Hematopoietic multipotent progenitor cell treated with erythropoietin and hydrocortisone succinate and interleukin-3 and kit ligand, for 17 days (in vitro differentiated cells): ENCODE measurements around the gene NDUFS5.
"Not testable (repeated sequence)": the region's sequence is repeated elsewhere in the genome, so short reads cannot be mapped to it uniquely, and the experiment has no call there.

Source experiments
- DNase-seq: peaks from one replicate; pipeline ENCODE4 v3.0.0-alpha.2; 2015; ENCODE audit warnings: low spot score

The NDUFS5 gene

DNA sequence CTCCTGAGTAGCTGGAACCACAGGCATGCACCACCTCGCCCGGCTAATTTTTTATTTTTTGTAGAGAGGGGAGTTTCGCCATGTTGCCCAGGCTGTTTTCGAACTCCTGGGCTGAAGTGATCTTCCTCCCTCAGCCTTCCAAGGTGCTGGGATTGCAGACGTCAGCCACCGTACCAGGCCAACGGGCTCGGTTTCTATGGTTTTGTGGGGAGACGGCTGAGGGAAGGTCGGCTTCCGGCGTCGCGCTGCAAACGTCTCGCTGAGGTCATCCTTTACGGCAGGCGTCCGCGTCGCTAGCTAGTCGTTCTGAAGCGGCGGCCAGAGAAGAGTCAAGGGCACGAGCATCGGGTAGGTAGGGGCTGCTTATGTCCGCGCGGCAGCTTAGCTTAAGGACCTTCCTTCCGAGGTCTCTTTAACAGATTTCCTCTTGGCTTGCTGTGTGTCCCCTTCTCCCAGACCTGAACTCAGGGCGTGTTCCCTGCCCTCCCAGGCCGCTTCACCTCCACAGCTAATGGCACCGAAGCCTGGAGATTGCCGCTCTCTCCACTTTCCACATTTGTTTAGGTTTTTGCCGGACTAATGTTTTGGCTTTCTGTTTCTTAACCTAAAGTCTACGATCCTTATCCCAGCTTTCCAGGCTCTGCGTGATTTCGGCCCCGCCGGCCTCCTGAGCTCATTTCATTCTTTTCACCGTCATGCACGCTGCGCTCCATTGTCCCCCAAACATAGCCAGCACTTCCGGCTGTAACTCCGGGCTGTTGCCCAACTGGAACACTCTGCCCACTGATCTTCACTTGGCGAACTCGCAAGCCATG, at the start of gene NDUFS5:
Gene NDUFS5 (plus strand): TSS at position 300 of the 815 bp plus-strand sequence. CDS start 2,375 bp downstream, outside the sequence.
- peak; percentile 58 for DNase-seq

DNA sequence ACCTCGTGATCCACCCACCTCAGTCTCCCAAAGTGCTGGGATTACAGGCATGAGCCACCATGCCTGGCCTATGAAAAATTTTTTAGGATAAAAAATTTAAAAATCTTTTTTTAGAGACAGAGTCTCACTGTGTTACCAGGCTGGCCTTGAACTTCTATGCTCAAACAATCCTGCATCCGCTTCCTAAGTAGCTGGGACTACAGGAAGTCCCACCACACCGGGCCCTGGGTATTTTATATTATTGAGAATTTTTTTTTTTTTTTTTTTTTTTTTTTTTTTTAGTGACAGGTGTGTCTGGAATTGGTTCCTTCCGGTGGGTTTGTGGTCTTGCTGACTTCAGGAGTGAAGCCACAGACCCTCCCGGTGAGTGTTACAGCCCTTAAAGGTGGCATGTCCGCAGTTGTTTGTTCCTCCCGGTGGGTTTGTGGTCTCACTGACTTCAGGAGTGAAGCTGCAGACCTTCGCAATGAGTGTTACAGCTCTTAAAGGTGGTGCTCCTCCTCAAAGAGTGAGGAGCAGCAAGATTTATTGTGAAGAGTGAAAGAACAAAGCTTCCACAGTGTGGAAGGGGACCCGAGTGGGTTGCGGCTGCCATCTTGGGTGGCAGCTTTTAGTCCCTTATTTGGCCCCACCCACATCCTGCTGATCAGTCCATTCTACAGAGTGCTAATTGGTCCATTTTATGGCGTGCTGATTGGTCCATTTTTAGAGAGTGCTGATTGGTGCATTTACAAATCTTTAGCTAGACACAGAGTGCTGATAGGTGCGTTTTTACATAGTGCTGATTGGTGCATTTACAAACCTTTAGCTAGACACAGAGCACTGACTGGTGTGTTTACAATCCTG, 48.5 kb upstream of the NDUFS5 start:
- not testable (repeated sequence) for DNase-seq

DNA sequence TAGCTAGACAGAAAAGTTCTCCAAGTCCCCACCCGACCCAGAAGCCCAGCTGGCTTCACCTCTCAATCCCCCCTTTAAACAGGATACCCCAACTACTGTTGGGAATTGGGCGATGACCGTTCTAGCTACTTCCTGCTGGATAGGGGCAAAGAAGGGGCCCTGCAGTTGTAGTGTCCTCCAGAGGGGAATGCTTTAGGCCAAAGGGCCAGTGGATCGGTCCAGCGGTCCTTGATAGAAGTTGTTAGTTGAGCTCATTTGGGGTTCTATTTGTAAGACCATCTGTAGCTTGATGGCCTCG, 48.0 kb upstream of the NDUFS5 start:
- DNase-seq: not testable (repeated sequence)

DNA sequence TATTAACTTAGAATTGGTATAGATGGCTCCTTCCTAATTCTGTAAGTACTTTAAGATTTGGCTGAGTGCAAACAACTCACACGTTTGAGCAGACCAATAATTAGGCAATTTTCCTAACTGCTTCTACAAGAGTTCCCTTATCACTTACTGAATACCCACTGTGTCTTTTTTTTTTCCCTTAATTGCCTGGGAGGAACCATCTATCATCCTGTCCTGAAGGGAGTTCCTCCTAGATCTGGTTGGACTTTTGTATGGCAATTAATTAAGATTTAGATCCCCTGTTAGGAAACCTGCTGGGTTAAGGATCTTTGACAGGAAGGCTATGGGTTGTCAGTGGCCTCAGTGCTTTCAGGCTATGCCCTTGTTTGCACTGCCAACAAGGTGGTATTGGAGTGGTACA, 46.8 kb upstream of the NDUFS5 start:
- DNase-seq: not testable (repeated sequence)

DNA sequence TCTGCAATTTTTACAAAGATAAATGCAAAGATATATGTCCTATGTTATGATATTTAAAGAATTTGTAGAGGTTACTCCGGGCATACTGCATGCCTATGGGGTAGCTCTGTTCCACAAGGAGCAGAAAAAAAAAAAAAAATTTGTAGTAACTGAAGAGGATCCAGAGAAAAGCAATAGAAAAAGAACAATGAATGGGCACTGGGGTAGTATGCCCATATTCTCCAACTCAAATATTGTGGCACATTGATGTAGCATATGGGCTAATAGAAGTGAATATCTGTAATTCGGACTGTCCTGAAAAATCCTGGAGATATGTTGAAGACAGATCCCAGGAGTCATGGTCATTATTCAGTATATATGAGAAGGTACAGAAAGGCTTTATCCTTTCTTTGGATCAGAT, 36.2 kb upstream of the NDUFS5 start:
- DNase-seq: no peak

DNA sequence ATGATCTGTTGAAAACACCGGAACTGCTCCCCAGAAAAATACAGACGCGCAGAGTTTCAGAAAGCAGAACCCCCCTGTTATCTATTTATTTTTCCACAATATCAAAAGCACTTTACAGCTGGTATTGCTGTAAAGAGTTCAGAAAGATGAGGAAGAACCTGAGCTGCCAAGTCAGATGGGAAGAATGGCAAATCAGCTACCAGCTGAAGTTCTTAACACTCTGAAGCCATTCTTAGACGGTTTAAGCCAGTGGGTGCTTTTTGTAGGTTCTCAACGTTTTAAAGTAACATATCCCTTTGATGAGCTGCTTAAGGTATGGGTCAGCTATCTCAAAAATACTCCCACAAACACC, 35.8 kb upstream of the NDUFS5 start:
- no peak for DNase-seq

DNA sequence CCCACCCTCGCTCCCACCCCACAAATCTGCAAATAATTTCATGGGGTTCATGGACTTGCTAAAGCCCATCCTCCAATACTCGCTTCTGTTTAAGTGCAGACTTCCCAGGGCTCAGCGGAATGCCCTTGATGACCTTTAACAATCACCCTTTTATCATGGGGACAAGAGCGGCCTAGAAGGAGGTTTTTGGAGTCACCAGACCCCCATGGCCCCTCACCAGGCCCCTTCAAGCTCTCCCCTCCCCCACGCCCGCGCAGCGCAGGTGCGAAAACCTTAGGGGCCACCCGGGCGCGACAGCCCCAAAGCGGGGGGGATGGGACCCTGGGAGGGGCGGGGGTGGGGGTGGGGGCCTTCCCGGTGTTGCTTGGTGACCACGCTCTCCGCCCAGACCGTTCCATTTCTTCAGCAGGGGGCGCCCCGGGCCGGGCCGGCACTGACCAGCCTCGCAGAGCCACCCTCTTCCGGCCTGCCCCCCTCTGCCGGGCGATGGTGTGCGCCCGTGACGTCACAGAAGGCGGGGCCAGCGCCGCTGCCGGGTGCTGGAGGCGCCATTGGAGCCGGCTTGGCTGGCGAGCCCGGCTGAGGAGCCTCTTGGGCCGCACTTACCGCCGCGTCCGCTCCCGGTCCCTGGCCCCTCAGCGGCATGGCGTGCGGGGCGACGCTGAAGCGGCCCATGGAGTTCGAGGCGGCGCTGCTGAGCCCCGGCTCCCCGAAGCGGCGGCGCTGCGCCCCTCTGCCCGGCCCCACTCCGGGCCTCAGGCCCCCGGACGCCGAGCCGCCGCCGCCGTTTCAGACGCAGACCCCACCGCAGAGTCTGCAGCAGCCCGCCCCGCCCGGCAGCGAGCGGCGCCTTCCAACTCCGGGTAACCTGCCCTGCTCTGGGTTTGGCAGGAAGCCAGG, 35.2 kb upstream of the NDUFS5 start, which contains the start of gene AKIRIN1:
Gene AKIRIN1 (plus strand): TSS at position 539 of the 900 bp plus-strand sequence. CDS start 105 bp downstream, at position 644.
- DNase-seq: peak; percentile 96

DNA sequence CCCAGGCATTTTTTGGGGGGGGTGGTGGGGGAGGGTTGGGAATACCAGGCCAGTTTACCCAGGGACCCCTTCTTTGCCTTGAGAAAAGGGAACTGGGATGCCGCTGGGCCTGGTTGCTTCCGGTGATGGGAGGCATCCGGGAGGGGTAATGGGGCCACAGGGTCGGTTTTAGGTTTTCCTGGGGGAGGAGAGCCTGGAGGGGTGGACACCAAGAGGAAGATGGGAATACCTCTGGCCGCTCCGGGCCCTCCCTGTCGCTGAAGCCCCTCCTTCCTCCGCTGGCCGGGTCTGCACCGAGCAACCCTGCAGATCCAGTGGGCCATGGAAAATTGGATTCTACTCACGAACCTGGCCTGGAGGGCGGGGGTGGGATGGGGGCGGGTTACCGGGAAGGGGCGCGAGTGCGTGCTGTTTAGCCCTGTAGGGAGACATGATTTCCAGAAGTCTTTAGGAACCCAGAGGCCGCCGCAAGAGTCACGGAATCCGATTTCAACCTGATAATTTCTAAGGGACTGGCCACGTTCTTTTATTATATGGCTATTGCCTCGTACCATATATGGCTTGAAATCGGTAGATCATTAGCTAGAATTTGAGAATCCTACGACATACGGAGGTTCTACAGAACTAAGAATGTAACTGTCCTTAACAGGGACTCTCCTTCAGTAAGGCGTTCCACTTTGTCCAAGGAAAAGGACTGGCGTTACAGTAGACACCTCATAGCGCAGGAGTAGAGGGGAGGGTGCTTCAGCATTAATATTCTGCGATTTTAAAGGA, 34.3 kb upstream of the NDUFS5 start:
- peak; percentile 36 for DNase-seq

DNA sequence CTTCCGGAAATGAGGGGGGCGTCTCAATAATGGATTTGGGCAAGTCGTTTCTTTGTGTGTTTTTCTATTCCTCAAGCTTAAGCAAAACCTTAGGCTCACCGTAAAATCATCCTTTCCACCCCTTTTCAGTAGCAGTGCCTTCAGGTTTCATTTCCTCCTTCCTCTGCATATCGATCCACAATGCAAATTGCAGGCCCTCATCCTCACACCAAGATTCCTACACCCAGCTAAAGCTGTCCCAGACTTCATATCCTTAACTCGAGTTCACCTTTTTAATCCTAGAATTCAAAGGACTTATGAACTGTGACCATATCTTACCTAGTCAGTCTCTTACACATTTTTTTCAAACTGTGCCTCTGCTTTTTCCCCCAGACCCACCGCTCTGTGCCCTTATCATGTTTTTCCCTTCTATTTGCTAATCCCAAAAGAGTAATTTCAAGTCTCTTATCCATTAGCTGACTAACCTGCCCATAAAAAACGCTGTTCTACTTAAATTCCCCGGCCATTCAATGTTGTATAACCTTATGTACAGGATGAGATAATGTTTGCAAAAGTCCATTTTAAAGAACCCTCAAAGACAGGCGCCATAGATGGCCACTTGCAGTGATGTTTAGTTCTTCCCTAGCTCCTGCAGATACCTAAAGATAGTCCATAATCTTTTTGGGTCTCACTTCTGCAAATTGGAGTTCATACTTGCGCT, 33.6 kb upstream of the NDUFS5 start:
- DNase-seq: no peak

DNA sequence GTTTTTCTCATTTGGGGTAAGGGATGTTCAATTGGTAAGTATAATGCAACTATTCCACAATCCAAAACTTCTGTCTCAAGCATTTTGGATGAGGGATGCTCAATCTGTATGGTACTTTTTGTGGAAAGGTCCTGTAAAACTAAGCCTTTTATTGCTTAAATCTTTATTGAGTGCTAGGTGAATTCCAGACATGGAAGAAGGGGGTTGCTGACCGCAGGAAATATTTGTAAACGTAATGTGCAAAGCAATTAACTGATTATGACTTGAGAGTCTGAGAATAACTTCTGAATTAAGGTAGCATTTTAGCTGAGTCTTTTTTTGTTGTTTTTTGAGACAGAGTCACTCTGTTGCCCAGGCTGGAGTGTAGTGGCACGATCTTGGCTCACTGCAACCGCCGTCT, 32.0 kb upstream of the NDUFS5 start:
- no peak for DNase-seq

DNA sequence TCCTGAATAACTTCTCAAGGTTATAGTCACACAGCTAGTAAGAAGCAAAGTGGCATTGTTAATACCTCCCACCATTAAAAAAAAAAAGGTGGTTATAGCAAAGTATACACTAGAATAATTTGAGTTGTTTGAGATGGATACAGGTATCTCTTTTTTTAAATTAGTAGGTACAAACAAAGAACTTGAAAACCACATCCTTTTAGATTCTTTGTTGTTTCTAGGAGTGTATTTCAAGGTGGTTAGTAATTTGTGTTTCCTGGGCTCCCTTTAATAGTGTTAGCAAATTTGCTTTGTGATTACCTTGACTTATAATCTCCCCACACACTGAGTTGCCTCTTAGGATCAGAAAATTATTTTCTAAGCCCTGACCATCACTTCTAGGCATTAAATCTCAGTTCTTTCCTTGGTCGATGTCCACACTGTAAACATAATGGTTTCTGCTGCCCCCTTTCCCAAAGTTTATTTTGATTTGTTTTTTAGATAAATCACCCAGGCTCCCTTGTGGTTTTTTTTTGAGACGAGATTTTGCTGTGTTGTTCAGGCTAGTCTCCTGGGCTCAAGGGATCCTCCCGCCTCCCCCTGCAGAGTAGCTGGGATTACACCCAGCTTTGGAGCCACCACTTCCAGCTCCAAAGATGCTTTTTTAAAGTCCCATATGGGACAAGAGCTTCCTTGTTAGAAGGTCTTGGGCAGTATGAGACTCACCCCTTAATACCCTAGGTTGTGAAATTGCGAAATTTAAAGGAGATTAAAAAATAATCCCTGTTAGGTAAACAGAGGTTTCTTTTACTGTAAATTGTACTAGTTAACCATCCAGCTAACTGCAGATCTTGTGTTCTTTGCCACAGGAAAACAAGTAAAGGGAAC, 28.9 kb upstream of the NDUFS5 start:
- no peak for DNase-seq

DNA sequence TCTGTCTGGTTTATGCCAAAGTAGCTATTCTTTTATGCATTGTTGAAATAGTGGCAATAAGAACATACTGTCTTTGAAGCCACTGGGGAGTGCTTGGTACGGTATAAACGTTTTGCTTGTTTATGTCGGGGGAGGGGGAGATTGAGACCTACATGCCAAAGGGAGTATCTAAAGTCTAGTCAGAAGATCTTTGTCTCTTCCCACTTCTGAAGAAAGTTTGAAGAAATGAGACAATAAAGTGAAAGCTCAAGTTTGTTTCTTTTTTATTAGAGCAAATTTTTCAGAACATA, 28.3 kb upstream of the NDUFS5 start:
- DNase-seq: no peak

DNA sequence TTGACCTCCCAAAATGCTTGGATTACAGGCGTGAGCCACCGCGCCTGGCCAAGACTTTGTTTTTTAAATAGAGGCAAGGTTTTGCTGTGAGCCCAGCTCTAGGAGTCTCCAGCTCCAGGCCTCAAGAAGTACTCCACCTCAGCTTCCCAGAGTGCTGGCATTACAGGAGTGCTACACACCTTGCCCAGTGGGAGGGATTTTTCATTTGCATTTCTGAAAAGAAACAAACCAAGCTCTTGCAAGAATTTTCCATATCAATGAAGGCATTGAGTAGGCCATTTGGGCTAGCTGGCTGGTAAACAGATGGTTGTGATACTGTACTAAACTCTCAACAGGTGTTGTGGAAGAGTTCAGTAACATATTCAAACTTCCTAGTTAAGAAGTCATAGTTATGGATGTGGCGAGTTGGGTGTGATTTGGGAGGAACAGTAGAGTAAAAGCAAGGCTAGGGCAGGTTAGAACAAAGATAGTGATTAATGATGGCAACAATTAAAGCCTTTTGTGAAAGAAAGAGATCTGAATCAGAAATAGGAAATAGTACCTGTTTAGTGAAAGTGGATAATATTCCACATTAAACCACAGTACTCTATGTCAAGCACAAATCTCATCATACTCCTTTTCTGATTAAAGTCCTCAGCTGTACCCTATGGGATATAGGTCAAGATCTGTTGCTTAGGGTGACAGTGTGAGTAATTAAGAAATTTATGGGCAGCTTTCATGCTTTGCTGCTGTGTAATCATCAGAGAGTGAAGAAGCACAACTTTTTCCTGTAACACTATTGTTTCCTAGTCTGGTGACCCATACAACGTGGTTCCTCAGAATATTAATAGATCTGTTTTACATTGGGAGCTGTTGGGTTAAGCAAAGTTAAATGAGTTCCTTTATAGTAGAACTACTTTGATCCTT, 24.4 kb upstream of the NDUFS5 start:
- DNase-seq: no peak

DNA sequence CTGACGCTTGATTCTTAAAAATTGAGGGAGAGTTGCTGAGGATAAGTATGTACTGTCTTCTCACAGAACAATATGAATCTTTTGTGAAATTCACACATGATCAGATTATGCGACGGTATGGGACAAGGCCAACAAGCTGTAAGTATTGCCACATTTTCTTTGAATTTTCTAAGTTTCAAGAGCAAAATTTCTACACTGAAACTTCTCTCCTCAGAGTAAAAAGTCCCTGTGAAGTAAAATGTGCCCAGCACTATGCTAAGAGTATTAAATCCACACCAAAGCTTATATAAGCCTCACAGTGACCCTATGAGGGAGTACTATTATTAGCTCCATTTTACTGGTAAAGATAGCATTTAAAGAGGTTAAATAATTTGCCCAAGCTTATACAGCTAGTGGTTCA, 22.9 kb upstream of the NDUFS5 start:
- no peak for DNase-seq

DNA sequence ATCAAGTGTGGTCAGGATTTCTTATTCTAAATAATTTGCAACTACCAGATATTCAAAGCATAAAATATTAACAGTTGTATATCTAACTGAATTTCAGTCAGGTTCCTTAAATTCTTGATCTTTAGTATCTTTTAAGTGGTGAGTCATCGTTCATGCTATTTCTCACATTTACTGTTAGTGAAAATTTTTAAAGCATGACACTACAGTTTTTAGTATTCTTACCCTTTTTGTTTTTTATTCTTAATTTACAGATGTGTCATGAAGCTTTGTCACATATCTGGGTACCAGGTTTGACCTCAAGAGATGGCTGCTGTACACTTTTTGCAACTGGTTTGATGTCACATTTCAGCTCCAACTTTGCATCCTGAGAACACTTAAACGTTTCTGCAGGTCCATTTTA, 22.4 kb upstream of the NDUFS5 start:
- no peak for DNase-seq

DNA sequence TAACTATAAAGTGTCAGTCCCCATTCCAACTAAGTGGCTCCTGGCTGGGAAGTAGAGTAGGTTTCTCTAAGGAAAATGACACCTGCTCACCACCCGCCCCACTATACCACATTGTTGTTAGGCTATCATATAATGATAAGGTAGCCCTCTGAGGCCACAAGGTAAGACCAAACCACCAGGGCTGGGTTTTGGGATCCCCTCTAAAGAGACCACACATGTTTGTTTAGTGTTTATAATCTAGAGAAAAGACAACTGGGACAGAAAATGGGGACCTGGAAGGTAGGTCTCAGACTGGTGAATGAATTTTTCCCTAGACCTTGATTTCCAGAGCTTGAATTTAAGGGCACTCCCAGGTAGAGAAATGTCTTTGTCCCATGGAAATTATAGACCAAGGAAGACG, 19.9 kb upstream of the NDUFS5 start:
- no peak for DNase-seq

DNA sequence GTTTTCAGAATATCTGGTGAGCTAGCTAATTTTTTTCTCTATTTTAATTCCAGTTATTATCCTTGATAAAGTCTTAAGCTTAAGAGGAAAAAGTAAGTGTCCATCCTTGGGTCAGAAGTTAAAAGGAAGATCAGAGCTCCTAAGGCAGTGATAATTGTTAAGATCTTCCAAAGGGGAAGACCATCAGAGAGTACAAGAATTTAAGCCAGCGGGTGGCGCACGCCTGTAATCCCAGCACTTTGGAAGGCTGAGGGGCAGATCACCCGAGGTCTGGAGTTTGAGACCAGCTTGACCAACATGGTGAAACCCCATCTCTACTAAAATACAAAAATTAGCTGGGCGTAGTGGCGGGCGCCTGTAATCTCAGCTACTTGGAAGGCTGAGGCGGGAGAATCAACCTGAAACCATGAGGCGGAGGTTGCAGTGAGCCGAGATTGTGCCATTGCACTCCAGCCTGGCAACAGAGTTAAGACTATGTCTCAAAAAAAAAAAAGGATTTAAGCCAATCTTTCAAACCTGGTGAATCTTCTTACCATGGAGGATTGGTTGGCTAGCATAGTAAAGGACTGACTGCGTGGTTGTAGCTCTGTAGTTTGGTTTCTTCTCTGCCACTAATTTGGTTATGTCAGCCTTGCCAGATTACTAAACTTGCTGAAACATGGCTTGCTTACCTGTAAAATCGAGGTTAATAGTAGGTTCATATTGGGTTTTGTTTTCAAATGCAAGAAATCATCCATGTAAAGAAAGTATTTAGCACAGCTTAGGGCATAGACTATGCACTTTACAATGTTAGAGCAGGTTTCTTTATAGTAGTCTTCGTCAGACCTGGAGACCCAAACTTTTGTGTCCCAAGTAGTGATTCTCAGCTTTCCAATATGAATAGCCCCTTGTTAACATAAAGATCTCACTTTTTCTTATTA, 19.2 kb upstream of the NDUFS5 start:
- DNase-seq: no peak

DNA sequence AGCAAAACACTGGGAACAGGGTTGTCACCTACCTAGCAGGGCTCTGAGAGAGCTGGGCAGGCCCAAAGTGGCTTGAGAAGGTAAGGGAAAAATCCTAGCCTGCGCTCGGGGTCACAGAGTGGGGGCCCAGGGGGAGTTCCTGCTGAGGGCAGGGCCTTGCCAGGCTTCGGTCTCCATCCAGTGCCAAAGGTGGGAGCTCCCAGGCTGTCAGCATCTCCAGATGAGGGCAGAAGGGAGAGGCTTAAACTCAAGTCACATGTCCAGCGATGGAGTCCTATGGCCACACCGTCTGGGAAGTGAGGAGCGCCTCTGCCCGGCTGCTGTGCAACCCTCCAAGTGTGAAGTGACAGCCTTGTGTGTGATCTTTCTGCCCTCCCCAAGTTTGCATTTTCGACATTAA, 11.2 kb upstream of the NDUFS5 start:
- not testable (repeated sequence) for DNase-seq
